GM19023 (cell line): ENCODE results near the gene CAMSAP1.

Experiments used
- ATAC-seq: cut with Tn5 transposase; IDR thresholded peaks from one replicate; pipeline ENCODE4 v1.9.1; 2021; ENCODE audit warnings: mild to moderate bottlenecking, moderate library complexity; ENCODE audit not compliant: unreplicated experiment

CAMSAP1 gene

DNA sequence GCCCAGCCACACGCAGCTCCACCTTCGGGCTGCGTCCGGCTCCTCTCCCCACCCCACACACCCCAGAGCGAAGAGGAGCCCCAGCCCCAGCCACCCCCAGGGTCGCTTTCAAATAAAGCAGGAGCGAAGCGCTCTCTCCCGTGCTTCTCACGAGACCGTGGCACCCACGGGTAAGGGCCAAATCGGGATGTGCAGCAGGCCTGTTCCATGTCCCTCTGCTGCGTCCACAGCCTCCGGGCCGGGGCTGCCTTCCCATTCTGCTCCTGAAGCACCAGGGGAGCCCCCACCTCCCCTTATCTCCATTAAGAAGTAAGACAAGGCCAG is 145.5 kb downstream of the CAMSAP1 start:
- ATAC-seq: no peak

- no peak for ATAC-seq
Observed at GRCh38 chr9:135761150-135761844, 146.0 kb downstream of the CAMSAP1 start.

DNA sequence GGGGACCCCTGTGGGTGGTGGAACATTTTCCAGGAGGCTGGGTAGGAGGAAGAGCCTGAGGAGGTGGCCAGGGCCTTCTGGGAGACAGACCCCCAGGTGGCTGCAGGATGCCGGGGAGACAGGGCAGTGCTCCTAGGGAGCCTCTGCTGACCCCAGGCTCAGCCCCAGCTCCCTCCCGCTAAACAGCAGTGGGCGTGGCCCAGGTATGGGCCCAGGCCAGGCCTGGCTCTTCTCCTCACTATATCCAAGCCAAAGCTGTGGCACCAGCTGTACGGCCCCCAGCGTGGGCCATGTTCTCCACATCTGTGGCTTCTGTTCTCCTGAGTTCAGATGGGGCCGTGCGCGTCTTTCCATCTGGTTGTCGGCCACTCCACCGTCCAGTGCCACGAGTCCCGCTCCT is 146.9 kb downstream of the CAMSAP1 start:
- no peak for ATAC-seq

DNA sequence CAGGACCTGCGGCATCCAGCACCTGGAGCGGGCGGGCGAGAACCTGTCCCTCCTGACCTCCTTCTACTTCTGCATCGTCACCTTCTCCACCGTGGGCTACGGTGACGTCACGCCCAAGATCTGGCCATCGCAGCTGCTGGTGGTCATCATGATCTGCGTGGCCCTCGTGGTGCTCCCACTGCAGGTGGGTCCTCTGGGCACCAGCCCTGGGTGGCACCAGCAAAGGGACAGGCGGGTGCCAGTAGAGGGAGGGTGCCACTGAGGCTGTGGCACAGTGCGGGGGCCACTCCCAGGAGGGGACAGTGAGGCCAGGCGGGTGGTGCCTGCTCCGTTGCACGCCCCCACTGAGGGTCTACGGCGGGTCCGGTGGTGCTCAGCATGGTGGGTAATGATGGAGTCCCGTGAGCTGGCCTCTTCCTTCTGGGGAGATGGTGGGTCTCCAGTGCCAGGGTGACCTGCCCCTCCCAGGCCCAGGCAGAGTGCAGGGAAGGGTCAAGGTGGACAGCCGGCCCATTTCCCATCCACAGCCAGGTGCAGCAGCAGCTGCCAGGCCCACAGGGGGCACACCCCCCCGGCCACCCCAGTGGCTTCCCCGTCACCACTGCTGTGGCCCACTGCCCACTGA is 147.6 kb downstream of the CAMSAP1 start:
- ATAC-seq: no peak

- no peak for ATAC-seq
Observed at GRCh38 chr9:135758870-135759269, 148.5 kb downstream of the CAMSAP1 start.
